SK-N-SH treated with all-trans-retinoic acid at 6 μM for 48 hours (cell line): ENCODE data around the gene CD99.

Source experiments
- CSDC2 ChIP-seq: fragments of 250-450 bp; sonication (Bioruptor Pico); IDR thresholded peaks from 2 replicates; pipeline ENCODE4 v1.5.0; 2020; ENCODE audit warnings: mild to moderate bottlenecking, moderate library complexity
- CSRNP3 ChIP-seq: fragments of 250-450 bp; sonication (Bioruptor Pico); IDR thresholded peaks from 2 replicates; pipeline ENCODE4 v1.5.1; 2021; ENCODE audit warnings: mild to moderate bottlenecking, moderate library complexity
- ESRRG ChIP-seq: fragments of 250-450 bp; sonication (Bioruptor Pico); IDR thresholded peaks from 2 replicates; pipeline ENCODE4 v1.6.1; 2021; ENCODE audit warnings: mild to moderate bottlenecking
- RARB ChIP-seq: fragments of 250-450 bp; sonication (Bioruptor Pico); IDR thresholded peaks from 2 replicates; pipeline ENCODE4 v1.8.0; 2021; ENCODE audit warnings: mild to moderate bottlenecking, moderate library complexity
- ZFP3 ChIP-seq: fragments of 250-450 bp; sonication (Bioruptor Pico); IDR thresholded peaks from 2 replicates; pipeline ENCODE4 v1.5.0; 2020; ENCODE audit warnings: mild to moderate bottlenecking, moderate library complexity

GRCh38 chrX:2692221-2693112, 1.4 kb downstream of the CD99 start:
- TF ChIP-seq ZFP3 (CRISPR knock-in tag): no peak
- no peak for TF ChIP-seq CSRNP3
- TF ChIP-seq CSDC2 (CRISPR knock-in tag): no peak
- no peak for TF ChIP-seq RARB (CRISPR knock-in tag)
- TF ChIP-seq ESRRG (CRISPR knock-in tag): no peak
